GM21526 (cell line): ENCODE results near the gene AATK.
"Not testable (repeated sequence)": the region's sequence is repeated elsewhere in the genome, so short reads cannot be mapped to it uniquely, and the experiment has no call there.

Experiments used
- ATAC-seq: cut with Tn5 transposase; IDR thresholded peaks from one replicate; pipeline ENCODE4 v1.9.1; 2021; ENCODE audit warnings: moderate library complexity; ENCODE audit not compliant: unreplicated experiment, low FRiP score

Gene AATK

GRCh38 chr17:81147701-81148100 is 18.3 kb downstream of the AATK start:
- no peak for ATAC-seq

DNA sequence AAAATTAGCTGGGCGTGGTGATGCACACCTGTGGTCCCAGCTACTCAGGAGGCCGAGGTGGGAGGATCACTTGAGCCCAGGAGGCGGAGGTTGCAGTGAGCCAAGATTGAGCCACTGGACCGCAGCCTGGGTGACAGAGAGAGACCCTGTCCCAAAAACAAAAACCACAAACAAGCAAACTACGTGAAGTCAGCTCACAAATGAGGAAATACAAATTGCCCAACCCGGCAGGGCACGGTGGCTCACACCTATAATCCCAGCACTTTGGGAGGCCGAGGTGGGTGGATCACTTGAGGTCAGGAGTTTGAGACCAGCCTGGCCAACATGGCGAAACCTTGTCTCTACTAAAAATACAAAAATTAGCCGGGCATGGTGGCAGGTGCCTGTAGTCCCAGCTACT is 19.8 kb downstream of the AATK start:
- not testable (repeated sequence) for ATAC-seq

DNA sequence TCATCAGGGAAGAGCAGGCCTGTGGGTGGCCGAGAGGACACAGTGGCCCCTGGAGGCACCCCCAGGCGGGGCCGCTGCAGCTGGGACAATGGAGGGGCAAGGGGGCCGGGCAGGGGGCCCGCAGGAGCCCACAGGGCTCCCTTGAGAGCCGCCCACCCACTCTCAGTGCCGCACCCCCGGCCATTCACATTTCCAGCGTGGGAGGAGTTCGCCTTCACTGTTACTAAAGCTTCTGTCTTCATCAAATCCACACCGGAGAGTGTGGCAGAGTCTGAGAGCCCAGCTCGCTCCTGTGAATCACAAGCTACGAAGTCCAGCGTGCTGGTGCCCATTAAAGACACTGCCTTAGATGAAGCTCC is 21.6 kb downstream of the AATK start:
- ATAC-seq: no peak

GRCh38 chr17:81143717-81144422 is 22.2 kb downstream of the AATK start:
- no peak for ATAC-seq

DNA sequence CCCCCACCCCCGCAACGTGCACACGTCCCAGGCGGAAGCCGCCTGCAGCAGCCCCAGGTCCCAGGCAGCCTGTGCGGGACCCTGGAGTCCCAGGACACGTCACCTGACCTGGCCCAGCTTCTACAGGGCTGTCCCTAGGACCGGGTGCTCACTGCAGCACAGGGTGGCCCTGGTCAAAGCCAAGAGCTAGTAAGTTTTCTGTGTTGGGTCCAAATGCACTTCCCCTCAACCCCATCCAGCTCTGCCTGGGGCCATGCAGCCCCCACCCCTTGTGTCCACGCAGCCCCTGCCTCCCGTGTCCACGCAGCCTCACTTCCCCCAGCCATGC is 22.9 kb downstream of the AATK start:
- ATAC-seq: no peak

DNA sequence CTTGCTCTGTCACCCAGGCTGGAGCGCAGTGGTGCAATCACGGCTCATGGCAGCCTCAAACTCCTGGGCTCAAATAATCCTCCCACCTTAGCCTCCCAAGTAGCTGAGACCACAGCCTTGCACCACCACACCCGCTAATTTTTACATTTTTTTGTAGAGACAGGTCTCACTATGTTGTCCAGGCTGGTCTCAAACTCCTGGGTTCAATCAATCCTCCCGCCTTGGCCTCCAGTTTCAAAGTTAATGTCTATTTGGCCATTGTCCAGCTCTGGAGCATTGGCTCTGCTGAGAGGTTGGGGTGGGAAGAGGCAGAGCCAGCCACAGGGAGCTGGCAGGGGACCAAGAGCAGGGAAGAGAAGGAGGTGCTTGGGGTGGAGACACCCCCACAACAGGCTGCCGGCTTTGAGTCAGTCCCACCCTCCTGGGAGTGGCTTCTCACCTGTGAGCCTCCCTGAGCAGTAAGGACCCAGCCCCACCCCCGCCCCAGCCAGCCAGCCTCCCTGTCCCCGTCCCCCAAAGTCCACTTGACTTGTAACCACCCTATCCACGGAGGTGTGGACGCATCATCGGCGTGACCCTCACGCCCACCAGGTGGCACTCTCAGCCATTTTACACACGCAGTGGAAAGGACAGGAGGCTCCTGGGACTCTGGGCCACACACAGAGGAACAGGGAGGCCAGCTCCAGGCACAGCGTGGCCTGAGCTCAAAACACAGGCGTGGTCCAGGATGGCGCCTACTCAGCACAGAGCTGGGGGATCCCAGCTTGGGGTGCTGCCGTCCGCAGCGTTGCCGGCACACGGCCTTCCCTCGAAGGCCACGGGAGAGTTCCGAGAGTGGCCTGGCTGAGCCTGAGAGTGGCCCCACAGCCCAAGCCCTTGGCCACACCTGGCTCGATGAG is 23.5 kb downstream of the AATK start:
- no peak for ATAC-seq

- ATAC-seq: no peak
Measured at GRCh38 chr17:81140695-81141094, 25.3 kb downstream of the AATK start.

DNA sequence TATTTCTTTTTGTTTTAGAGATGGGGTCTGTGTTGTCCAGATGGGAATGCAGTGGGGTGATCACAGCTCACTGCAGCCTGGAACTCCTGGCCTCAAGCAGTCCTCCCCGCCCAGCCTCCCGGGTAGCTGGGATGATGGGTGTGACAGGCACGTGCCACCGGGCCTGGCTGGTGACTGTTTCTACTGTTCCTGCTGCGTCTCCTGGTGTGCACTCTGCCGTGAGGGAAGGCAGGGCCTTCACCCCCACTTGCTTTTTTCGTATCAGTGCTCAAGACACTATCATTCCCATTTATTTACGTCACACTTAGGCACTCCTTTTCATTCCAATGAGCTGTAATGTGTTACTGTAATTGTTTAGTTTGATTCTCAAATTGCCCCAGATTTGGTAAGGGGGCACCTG is 26.0 kb downstream of the AATK start:
- no peak for ATAC-seq

DNA sequence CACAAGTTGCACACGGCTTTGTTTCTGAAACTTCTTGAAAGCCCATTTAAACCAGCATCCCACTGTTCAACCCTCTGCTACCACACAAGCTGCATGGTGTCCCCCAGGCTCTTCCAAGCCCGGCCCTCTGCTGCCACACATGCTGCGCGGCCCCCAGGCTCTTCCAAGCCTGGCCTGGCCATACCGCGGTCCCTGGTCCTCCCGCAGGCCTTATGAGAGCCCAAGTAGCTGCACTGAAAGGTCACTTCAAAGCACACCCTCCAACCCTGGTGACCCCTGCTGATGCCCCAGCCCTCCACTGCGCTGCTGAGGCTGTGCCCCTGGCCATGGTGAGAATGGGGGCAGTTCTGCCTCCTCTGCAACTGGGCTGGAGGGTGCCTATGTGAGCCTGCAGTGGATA is 26.6 kb downstream of the AATK start:
- ATAC-seq: no peak

DNA sequence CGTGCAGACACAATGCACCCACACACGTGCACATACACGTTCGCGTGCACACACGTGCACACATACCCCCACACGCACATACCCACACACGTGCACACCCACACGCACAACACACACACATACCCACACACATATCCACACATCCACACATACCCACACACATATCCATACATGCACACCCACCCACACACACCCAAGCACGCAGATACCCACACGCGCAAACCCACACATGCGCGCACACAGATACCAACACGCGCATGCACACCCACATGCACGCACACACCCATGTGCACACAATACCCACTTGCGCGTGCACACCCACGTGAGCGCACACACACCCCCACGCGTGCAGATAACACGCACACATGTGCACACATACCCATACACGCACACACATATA is 27.5 kb downstream of the AATK start:
- ATAC-seq: no peak

GRCh38 chr17:81138083-81138482 is 27.9 kb downstream of the AATK start:
- no peak for ATAC-seq

DNA sequence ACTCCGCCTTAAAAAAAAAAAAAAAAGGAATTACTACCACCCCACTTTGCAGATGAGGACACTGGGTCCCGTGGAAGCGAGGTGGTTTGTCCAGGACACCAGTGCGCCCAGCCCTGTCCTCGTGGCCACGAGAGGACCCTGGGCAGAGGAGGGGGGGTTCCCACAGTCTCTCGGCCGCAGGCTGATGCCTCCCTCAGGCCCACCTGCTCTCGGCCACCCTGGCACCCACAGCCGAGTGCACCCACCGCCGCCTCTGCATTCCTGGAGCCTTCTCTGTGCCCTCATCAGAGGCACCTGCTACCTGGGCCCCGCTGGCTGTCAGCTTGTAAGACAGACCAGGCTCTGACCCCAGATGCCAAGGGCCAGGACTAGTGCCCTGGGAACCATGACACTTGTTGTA is 28.8 kb downstream of the AATK start:
- ATAC-seq: no peak

- ATAC-seq: no peak
Measured at GRCh38 chr17:81136366-81136765, 29.7 kb downstream of the AATK start.

DNA sequence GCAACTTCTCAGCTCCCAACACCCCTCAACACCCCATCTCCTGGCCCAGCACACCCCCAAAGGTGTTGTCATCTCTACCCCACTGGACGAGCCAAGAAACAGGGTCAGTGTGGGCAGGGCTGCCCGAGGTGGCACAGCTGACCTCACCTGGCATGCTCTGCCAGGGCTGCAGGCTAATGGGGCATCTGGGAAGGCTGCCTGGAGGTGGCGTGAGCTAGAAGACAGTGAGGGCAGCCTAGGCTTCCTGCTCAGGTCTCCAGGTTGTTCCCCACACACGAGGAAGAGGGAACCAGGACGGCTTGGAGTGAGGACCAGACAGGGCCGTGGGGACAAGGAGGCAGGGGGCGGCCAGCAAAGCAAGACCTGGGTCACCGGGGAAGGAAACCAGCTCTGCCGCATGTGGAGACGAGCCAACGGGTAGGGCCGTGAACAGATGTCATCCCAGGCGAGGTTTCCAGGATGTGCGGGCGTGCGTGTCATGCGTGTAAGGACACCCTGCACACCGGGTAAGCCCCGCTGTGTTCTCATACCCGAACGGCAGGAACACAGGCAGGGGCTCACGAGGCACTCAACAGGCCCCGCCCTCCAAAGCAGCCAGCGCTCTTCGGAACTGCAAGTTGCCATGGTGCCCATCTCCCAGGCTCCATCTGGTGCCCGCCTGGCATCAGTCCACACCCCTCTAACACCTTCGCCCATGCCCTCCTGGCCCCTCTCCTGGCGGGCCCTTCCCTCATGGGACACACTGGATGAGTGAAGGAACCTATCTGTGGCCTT is 30.3 kb downstream of the AATK start:
- ATAC-seq: no peak

GRCh38 chr17:81134064-81134781 is 31.8 kb downstream of the AATK start:
- ATAC-seq: no peak

DNA sequence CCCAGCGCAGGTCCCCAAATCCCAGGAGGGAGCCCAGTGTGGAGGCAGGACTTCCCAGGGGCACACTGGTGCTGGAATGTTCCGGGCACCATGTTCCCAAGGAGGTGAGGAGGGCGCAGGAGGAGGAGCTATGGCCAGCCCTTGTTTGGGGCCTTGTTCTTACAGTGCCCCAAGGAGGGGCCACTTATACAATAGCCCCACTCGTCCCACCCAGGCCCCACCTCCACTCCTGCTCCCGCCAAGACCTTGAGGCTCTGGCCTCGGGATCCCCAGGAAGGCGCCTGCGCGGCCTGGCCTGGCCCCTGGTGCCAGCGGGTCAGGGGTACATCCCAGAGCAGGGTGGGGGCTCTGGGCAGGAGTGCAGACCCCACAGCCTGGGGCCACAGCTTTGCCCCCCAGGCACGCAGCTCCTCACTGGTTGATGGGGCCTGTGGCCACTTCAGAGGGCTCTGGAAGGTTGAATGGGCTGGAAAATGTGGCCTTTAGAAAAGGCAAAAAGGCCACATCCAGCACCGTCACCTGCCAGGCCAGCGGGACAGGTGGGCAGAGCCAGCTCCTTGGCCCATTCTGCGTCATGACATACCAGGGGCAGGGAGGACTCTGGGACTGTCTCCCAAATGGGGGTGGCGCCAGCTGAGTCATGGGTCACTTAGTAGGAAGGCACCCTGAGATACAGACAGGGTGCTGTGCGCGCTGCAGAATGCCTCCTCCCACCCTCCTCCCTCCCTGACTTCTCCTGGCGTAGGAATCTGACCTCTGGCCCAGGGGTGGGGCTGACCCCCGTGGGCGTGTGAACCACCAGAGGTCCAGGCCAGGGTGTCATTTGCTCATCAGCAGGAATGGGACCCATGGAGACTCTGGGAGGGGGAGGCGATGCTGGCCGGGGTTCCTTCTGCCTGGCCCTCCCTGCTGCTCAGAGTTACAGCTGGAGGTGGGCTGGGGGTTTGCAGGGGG is 33.0 kb downstream of the AATK start:
- ATAC-seq: no peak

GRCh38 chr17:81132197-81132540 is 33.9 kb downstream of the AATK start:
- no peak for ATAC-seq

DNA sequence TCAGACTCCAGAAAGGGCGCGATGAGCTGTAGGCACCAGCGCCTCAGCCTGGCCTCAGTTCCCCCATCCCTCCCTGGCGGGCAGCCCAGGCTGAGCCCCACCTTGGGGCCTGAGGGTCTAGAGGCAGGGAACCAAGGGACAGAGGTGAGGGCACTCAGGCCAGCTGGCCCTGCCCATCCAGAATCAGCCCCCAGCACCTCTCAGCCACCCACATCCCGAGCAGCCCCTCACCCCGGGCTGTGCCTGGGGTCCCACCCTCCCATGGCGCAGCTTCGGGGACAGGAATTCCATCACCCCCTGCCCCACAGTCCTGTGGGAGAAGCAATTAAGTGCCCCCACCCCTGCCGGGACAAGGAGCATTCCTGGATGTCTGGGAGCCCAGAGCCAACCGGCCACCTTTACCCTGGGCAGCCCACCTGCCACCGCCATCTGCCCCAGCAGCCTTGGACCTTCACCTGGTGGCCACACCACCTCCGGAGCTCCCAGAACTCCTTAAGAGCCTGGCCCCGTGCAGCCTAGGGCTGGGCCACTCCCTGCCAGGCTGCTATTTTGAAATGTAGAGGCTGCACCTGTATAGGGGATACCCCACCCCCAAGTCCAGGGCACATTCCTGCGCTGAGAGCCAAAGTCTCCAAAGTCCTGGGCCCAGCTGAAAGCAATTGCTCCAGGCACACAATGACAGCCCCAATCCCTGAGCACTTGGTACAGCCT is 34.4 kb downstream of the AATK start:
- no peak for ATAC-seq
